UCSD-AML1 (cell line): Measurements from ENCODE around the gene DPYSL3.

Experiments
- DNase-seq: peaks from one replicate; lab custom pipeline; 2025; ENCODE audit not compliant: unreplicated experiment; lab: John Stamatoyannopoulos, UW

DPYSL3 gene

DNA sequence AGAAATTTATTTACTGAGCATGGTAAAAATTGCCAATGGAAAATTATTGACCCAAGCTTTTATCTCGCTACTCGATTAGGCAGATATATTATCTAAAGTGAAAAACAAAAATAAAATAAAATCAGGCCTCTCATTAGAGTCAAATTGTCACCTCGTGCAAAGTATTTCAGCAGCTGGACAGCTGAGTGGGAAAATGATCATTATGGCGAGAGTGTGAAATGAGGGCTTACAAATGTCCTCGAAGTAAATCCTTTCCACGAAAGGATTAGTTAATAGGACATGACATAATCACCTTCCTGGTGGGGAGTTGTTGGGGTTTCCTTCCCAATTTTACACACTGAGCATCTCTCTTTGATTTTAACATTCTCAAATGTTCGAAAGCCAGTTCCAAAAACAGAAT is 5.4 kb upstream of the DPYSL3 start:
- no peak for DNase-seq

DNA sequence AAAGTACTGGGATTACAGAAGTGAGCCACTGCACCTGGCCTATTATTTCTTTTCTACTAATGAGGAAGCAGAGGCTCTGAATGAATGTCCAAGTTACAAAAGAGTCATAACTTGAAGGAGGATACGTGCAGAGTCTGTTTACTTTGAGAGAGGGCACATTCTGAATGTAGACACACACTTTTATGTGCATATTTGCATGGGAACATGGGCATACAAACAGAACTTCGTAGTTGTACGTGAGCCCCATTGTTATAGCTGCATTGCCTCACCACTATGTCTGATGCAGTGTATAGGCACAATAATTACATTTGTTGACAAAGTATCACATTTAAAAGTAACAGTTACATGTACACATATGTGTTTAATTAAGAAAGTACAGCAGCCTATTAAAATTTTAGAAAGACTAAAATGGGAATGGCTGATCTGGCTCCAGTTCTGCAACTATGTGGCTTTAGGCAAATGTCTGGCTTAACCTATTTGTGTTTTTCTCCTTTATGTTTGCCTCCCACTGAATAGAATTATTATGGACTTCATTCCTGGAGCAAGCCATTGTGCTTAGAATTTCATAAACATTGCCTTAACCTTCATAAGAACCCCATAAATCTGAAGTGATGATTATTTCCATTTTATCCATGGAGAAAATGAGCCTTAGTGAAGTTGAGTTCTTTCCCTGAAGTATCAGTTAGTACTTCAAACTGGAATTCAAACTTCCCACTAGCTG is 3.0 kb upstream of the DPYSL3 start:
- DNase-seq, result no peak

- no peak for DNase-seq
These were observed 1.0 kb upstream of the DPYSL3 start for GRCh38 chr5:147510885-147511284.

GRCh38 chr5:147509041-147509709 is 693 bp downstream of the DPYSL3 start:
- DNase-seq, result no peak

GRCh38 chr5:147508711-147509040 is 1.2 kb downstream of the DPYSL3 start:
- no peak for DNase-seq

DNA sequence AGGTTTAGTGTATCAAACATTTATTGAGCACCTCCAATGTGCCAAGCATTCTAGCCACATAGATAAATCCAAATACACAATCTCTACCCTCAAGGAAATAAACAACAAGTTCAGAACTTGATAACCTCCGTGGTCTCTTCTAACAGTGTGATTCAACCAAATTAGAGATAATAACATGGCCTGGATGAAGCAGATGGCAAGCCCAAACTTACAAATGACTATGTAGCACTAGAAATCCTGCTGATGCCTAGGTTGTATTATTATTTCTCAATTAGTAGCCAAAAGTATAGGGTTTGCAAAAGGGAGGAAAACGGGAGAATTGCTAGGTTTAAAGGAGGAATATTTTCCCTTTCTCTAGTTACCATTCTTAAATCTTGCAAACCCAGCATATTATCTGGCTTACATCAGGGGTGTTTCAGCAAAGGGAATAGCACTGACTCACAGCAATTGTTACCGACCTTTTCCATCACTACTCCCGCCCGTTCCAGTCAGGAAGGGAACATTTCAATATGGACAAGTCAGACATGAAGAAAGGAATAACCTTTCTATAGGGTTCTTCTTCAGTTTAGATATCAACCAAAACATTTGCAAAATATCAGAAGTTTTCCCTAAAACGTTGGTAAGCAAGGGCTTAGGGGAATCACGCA is 2.3 kb downstream of the DPYSL3 start:
- no peak for DNase-seq

- DNase-seq, result no peak
These were observed 5.3 kb downstream of the DPYSL3 start for GRCh38 chr5:147504535-147504934.

DNA sequence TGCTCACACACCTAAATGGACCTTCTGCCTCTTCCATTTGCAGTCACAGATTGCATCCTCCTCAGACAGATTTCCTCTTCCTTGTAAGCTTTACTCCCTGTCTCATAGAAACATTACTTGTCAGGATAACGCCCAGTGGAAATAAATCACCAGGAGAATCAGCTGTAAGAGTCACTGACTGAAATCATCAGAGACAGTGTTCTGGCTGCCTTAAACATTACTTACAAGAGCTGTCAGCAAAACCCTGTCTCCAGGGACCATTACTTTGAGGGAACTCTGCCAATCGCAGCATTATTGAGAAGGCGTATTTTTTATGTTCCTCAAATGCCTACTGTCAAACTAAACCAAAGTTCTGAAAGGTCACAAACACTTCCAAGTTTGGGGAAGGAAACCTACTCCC is 5.9 kb downstream of the DPYSL3 start:
- no peak for DNase-seq

GRCh38 chr5:147490989-147491388 is 18.9 kb downstream of the DPYSL3 start:
- DNase-seq, result no peak

GRCh38 chr5:147487031-147487750 is 22.7 kb downstream of the DPYSL3 start:
- DNase-seq, result no peak

DNA sequence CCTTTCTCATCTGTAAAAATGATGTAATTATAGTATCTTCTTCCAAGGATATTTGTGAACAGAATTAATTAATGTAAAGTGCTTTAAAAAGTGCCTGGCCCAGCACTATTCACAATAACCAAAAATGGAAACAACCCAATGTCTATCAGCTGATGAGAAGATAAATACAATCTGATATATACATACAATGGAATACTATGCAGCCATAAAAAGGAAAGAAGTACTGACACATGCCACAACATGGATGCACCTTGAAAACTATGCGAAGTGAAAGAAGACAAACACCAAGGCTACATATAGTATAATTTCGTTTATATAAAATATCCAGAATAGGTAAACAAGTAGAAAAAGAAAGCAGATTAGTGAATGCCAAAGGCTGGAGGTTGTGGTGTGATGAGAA is 24.1 kb downstream of the DPYSL3 start:
- DNase-seq, result no peak

GRCh38 chr5:147485046-147485445 is 24.8 kb downstream of the DPYSL3 start:
- DNase-seq, result no peak

GRCh38 chr5:147484708-147485020 is 25.2 kb downstream of the DPYSL3 start:
- DNase-seq, result no peak

GRCh38 chr5:147483961-147484707 is 25.7 kb downstream of the DPYSL3 start:
- DNase-seq, result no peak

GRCh38 chr5:147483188-147483790 is 26.6 kb downstream of the DPYSL3 start:
- no peak for DNase-seq

- DNase-seq, result no peak
These were observed 27.1 kb downstream of the DPYSL3 start for GRCh38 chr5:147482706-147483180.

DNA sequence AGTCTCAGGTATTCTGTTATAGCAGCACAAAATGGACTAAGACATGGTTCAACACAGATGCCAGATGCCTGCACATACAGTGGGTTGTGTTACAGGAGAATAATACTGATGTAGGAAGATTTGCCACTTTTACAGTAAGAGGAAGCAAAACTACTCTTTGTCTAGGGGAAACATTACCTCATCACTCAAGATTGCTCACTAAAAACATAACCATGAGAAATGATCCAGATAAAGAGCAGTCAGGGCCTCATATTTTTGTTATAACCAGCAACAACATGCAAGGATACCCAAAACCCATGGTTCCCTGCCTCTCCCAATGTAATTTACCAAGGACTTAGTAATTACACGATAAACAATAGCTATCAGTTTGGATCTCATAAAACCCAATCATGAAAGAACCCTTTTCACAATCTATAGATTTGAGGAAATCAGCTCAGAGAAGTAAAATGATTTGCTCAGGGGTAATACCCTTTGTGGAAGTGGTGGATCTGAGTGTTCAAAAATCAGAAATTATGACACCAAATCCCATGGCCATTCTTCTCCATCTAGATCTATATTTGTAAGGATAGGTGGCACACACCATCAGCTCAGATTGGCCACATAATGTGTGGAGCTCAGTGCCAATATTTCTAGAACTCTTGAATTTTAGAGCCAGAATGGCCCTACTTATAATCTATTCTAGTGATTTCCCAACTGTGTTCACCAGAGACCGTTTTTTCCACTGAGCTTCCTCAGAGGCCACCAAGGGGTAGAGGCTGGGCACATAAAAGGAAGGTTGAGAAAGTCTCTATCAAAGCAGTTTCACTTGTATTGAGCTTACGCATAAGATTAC is 27.8 kb downstream of the DPYSL3 start:
- DNase-seq, result no peak

- no peak for DNase-seq
These were observed 28.5 kb downstream of the DPYSL3 start for GRCh38 chr5:147481376-147481775.

- no peak for DNase-seq
These were observed 29.9 kb downstream of the DPYSL3 start for GRCh38 chr5:147479949-147480348.

- no peak for DNase-seq
These were observed 30.4 kb downstream of the DPYSL3 start for GRCh38 chr5:147479444-147479843.
